ENCODE measurements around the gene SORCS1. TPM values are rescaled to one million over a fixed set of nuclear protein-coding genes. Genes with fewer than 3 reads are reported as not detected.

SORCS1 gene
- total and polyA plus RNA-seq, 2 donors (not counting 1 experiment from before 2014, with no cell fraction given): not detected

DNA sequence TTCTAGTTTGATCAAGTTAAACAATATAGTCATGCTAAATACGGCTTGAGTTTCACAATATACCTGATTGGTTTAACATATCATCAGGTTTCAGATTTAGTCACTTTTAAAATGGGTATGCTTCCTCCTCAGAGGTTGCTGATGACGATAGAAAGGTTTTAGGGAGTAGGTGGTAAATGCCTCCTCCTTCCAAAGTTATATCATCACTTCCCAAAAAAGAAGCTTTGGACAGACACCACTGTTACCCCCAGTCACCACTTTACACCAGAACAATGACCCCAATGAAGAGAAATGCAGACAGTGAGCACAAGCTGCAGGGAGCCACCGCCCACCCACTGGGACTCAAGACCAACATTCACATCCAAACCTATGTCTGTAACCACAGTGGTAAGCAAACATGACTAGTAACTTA, 244.6 kb downstream of the SORCS1 start:
- Mint-ChIP-seq H3K27ac (no peak overlapping the region), H3K9me3 (ENCODE audit: insufficient read depth) (no peaks in the 10 kb centered on the region), H3K4me1 (no peaks in the 10 kb centered on the region), H3K27me3 (no peaks in the 10 kb centered on the region), H3K4me3 (no peak overlapping the region)
- no peak for TF ChIP-seq EZH2 (IDR thresholded peaks at IDR 0.05; ENCODE audit: borderline replicate concordance, insufficient read depth, low read depth, low read length, poor library complexity, severe bottlenecking)
- TF ChIP-seq, protein P1, sequence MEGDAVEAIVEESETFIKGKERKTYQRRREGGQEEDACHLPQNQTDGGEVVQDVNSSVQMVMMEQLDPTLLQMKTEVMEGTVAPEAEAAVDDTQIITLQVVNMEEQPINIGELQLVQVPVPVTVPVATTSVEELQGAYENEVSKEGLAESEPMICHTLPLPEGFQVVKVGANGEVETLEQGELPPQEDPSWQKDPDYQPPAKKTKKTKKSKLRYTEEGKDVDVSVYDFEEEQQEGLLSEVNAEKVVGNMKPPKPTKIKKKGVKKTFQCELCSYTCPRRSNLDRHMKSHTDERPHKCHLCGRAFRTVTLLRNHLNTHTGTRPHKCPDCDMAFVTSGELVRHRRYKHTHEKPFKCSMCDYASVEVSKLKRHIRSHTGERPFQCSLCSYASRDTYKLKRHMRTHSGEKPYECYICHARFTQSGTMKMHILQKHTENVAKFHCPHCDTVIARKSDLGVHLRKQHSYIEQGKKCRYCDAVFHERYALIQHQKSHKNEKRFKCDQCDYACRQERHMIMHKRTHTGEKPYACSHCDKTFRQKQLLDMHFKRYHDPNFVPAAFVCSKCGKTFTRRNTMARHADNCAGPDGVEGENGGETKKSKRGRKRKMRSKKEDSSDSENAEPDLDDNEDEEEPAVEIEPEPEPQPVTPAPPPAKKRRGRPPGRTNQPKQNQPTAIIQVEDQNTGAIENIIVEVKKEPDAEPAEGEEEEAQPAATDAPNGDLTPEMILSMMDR (IDR thresholded peaks at IDR 0.05): no peak
- no peak overlapping the region for H3K4me2 ChIP-seq (replicated peaks; ENCODE audit: low read depth, low read length, poor library complexity, severe bottlenecking)
- no peak for DNase-seq
- H3K79me2 ChIP-seq (ENCODE audit: control insufficient read depth, insufficient read depth, low read length): no peaks in the 10 kb centered on the region
- intact Hi-C loops (cut with micrococcal nuclease): no loop called here
- no peak overlapping the region for H3K4me3 ChIP-seq (ENCODE audit: control extremely low read depth in 1 of 5, extremely low read depth in 1 of 5, insufficient read depth in 1 of 5, low read depth in 2 of 5, low read length in 4 of 5)
- no peaks in the 10 kb centered on the region for H3K27me3 ChIP-seq (replicated peaks in 1 of 4; ENCODE audit: control extremely low read depth in 1 of 4, control insufficient read depth in 3 of 4, insufficient read depth in 4 of 4, low read length in 3 of 4)
- ChIA-PET POLR2A (no interaction called here), CTCF (no interaction called here)
- H3K36me3 ChIP-seq (replicated peaks in 1 of 2; ENCODE audit: control extremely low read depth in 1 of 2, control insufficient read depth in 1 of 2, extremely low read depth in 1 of 2, insufficient read depth in 2 of 2, low read length in 1 of 2): no peaks in the 10 kb centered on the region
- H2AFZ ChIP-seq (ENCODE audit: insufficient read depth, low read depth, low read length, poor library complexity, severe bottlenecking): no peak overlapping the region
- WGBS (ENCODE audit: insufficient coverage): 83% methylated on average over 1 of the region's 3 CpGs
- no peak overlapping the region for H3K9ac ChIP-seq (ENCODE audit: low read length)
- H3K27ac ChIP-seq (ENCODE audit: low read length in 2 of 2): no peak overlapping the region
- no peaks in the 10 kb centered on the region for H4K20me1 ChIP-seq (ENCODE audit: control insufficient read depth, insufficient read depth, low read length, poor library complexity, severe bottlenecking)
- H3K4me1 ChIP-seq (ENCODE audit: control insufficient read depth in 2 of 2, insufficient read depth in 2 of 2, low read length in 2 of 2): no peaks in the 10 kb centered on the region
- ATAC-seq (ENCODE audit: low read depth): no peak
- no peaks in the 10 kb centered on the region for H3K9me3 ChIP-seq (ENCODE audit: control extremely low read depth in 1 of 3, control insufficient read depth in 2 of 3, insufficient read depth in 1 of 3, low read length in 2 of 3)

DNA sequence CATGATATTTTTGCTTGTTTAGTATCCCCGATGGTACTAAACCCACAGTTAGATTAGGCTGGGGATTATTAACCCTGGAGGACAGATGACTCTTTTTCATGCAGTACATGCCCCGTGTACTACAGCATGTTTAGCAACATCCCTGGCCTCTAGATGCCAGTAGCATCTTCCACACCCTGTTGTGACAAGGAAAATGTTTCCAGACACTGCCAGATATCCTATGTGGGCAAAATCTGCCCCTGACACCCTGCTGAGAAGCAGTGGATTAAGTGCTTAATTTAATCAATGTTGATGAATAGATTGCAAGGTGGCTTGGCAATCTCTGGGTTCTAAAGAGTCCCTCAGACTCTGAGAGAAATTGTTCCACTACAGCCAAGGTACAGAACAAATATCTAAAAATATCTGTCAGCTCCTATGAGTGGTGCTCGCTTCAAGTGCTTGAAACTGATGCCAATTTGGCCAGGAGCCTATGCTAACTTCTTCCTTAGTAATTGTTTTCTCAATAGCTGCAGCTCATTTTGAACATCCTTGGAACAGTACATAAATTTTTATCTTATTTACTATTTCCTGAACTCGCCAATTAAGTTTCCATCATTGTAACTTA, 247.0 kb downstream of the SORCS1 start:
- TF ChIP-seq, protein P1 (IDR thresholded peaks at IDR 0.05): no peak
- TF ChIP-seq EZH2 (IDR thresholded peaks at IDR 0.05; ENCODE audit: borderline replicate concordance, insufficient read depth, low read depth, low read length, poor library complexity, severe bottlenecking): no peak
- Histone ChIP-seq H3K79me2 (ENCODE audit: control insufficient read depth, insufficient read depth, low read length) (no peaks in the 10 kb centered on the region), H3K4me3 (ENCODE audit: control extremely low read depth in 1 of 5, extremely low read depth in 1 of 5, insufficient read depth in 1 of 5, low read depth in 2 of 5, low read length in 4 of 5) (no peak overlapping the region), H3K27me3 (replicated peaks in 1 of 4; ENCODE audit: control extremely low read depth in 1 of 4, control insufficient read depth in 3 of 4, insufficient read depth in 4 of 4, low read length in 3 of 4) (no peaks in the 10 kb centered on the region), H3K9me3 (ENCODE audit: control extremely low read depth in 1 of 3, control insufficient read depth in 2 of 3, insufficient read depth in 1 of 3, low read length in 2 of 3) (no peaks in the 10 kb centered on the region), H2AFZ (ENCODE audit: insufficient read depth, low read depth, low read length, poor library complexity, severe bottlenecking) (no peak overlapping the region), H3K27ac (ENCODE audit: low read length in 2 of 2) (no peak overlapping the region), H3K4me1 (ENCODE audit: control insufficient read depth in 2 of 2, insufficient read depth in 2 of 2, low read length in 2 of 2) (no peaks in the 10 kb centered on the region), H3K9ac (ENCODE audit: low read length) (no peak overlapping the region), H4K20me1 (ENCODE audit: control insufficient read depth, insufficient read depth, low read length, poor library complexity, severe bottlenecking) (no peaks in the 10 kb centered on the region), H3K36me3 (replicated peaks in 1 of 2; ENCODE audit: control extremely low read depth in 1 of 2, control insufficient read depth in 1 of 2, extremely low read depth in 1 of 2, insufficient read depth in 2 of 2, low read length in 1 of 2) (no peaks in the 10 kb centered on the region), H3K4me2 (replicated peaks; ENCODE audit: low read depth, low read length, poor library complexity, severe bottlenecking) (no peak overlapping the region)
- POLR2A ChIA-PET: no interaction called here
- H3K4me3 Mint-ChIP-seq: no peak overlapping the region
- DNase-seq (no peak), ATAC-seq (ENCODE audit: low read depth) (no peak)
- no peaks in the 10 kb centered on the region for H3K4me1 Mint-ChIP-seq
- no peaks in the 10 kb centered on the region for H3K27me3 Mint-ChIP-seq
- WGBS (ENCODE audit: insufficient coverage): 40% methylated on average over 2 of the region's 4 CpGs
- CTCF ChIA-PET: no interaction called here
- no peaks in the 10 kb centered on the region for H3K9me3 Mint-ChIP-seq (ENCODE audit: insufficient read depth)
- intact Hi-C loops (cut with micrococcal nuclease): no loop called here
- no peak overlapping the region for H3K27ac Mint-ChIP-seq
